HepG2 (cell line): ENCODE data around the gene COX6B1. TPM values are rescaled to one million over a fixed set of nuclear protein-coding genes. Genes with fewer than 3 reads are reported as not detected.

ENCODE experiments used
- HOXA5 ChIP-seq: sonication (generic); formaldehyde crosslinking; IDR thresholded peaks from 2 replicates; pipeline ENCODE4 v1.4.0; 2020; ENCODE audit warnings: missing genetic modification reagents
- HOXD1 ChIP-seq: sonication (generic); formaldehyde crosslinking; IDR thresholded peaks from 2 replicates; pipeline ENCODE4 v1.5.0; 2020; ENCODE audit warnings: missing genetic modification reagents
- PRPF4 ChIP-seq: fragments of 200-400 bp; formaldehyde crosslinking; IDR thresholded peaks from 2 replicates; pipeline ENCODE4 v1.6.1; 2016; ENCODE audit warnings: low read length, low read depth; ENCODE audit not compliant: poor library complexity, severe bottlenecking
- ZNF556 ChIP-seq: sonication (generic); formaldehyde crosslinking; IDR thresholded peaks from 2 replicates; pipeline ENCODE4 v1.4.0; 2020; ENCODE audit warnings: mild to moderate bottlenecking, missing genetic modification reagents, borderline replicate concordance
- ZNF557 ChIP-seq: sonication (generic); formaldehyde crosslinking; IDR thresholded peaks from 2 replicates; pipeline ENCODE4 v1.4.0; 2020; ENCODE audit warnings: missing genetic modification reagents
- ZNF879 ChIP-seq: sonication (generic); formaldehyde crosslinking; IDR thresholded peaks from 2 replicates; pipeline ENCODE4 v1.8.1; 2023; ENCODE audit warnings: missing genetic modification reagents
- polyA plus RNA-seq, 8 experiments: library from polyadenylated mRNA; depleted of rRNA in 3 of 8; stranded (reverse) in 7 of 8; unstranded in 1 of 8; fragments of >200 nt; fragmentation: Illumina TruSeq in 4 of 8; extraction: Trizol in 4 of 8; gene quantifications; 2 replicates each; pipeline versions ENCODE4 v1.2.1 to v1.2.3, GENCODE V29; 2011 to 2016; ENCODE audit warnings: low read depth in 4 of 8, missing spikeins in 1 of 8, mixed read lengths in 1 of 8; ENCODE audit not compliant: insufficient read depth in 1 of 8
- total RNA-seq, 5 experiments: library from RNA; depleted of rRNA; stranded (reverse); fragments of >200 nt; fragmentation: Illumina TruSeq; extraction: Trizol; gene quantifications; 2 replicates each; pipeline ENCODE4 v1.2.3, GENCODE V29; 2016; ENCODE audit warnings: low read depth in 1 of 5
- TF ChIP-seq, protein P1 (sequence below), 2 experiments: sonication (generic) in 1 of 2; formaldehyde crosslinking in 1 of 2; IDR thresholded peaks; 2 replicates each; pipeline versions ENCODE4 v1.6.1 to v1.9.0; 2014 to 2022; ENCODE audit warnings: antibody characterized with exemption in 1 of 2, borderline replicate concordance in 1 of 2, inconsistent platforms in 1 of 2, low read depth in 1 of 2, missing genetic modification reagents in 1 of 2
- TF ChIP-seq, protein P2 (sequence below): sonication (generic); formaldehyde crosslinking; IDR thresholded peaks from 2 replicates; pipeline ENCODE4 v1.5.0; 2020; ENCODE audit warnings: missing genetic modification reagents
- TF ChIP-seq, protein P3 (sequence below): sonication (generic); formaldehyde crosslinking; IDR thresholded peaks from 2 replicates; pipeline ENCODE4 v1.8.1; 2023; ENCODE audit warnings: missing genetic modification reagents, inconsistent platforms, borderline replicate concordance
- TF ChIP-seq, protein P4 (sequence below): sonication (generic); formaldehyde crosslinking; IDR thresholded peaks from 2 replicates; pipeline ENCODE4 v1.4.0; 2020; ENCODE audit warnings: missing genetic modification reagents
- TF ChIP-seq, protein P5 (sequence below): sonication (generic); formaldehyde crosslinking; IDR thresholded peaks from 2 replicates; pipeline ENCODE4 v1.5.1; 2020; ENCODE audit warnings: missing genetic modification reagents, mild to moderate bottlenecking, borderline replicate concordance

COX6B1 gene
- total and polyA plus RNA-seq, 2 of the 13 experiments (the other 11 are each of a cell fraction or from before 2014, with no cell fraction given), result 481 to 487 TPM

DNA sequence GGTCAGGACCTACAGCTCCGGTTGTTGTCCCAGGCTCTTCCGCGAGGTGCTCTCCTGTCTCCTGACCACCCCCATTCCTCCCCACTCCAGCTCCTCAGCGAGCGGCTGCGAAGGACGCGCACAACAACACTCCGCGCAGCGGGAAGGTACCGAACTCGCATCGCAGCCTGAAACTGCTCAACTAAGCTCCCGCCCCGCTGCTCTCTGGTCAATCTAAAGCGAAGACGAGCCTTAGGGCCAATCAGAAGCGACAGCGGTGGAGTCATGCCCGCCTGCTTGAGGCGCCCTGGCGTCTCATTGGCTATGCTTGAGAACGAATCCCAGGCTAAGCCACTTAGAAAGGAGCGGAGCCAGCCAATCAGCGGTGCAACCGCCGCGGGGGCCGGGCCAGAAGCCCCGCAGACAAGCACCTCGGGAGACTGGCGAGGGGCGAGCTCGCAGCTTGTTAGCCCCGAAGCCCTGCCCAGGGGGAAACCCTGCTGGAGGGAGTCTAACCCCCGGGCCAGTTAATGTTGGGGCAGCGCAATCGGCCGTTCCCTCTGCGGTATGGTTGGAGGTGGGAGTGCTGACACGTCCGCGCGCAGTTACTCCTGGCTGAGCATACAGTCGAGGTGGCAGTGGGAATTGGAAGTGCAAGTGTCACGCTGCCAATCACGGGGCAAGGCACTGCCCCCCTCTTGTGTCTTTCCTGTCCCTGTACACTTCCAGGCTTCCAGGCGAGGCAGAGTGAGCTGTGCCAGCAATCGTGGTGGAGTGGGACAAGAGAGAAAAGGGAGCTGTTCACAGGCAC lies 54.3 kb downstream of the COX6B1 start (continued):
- TF ChIP-seq, protein P1, sequence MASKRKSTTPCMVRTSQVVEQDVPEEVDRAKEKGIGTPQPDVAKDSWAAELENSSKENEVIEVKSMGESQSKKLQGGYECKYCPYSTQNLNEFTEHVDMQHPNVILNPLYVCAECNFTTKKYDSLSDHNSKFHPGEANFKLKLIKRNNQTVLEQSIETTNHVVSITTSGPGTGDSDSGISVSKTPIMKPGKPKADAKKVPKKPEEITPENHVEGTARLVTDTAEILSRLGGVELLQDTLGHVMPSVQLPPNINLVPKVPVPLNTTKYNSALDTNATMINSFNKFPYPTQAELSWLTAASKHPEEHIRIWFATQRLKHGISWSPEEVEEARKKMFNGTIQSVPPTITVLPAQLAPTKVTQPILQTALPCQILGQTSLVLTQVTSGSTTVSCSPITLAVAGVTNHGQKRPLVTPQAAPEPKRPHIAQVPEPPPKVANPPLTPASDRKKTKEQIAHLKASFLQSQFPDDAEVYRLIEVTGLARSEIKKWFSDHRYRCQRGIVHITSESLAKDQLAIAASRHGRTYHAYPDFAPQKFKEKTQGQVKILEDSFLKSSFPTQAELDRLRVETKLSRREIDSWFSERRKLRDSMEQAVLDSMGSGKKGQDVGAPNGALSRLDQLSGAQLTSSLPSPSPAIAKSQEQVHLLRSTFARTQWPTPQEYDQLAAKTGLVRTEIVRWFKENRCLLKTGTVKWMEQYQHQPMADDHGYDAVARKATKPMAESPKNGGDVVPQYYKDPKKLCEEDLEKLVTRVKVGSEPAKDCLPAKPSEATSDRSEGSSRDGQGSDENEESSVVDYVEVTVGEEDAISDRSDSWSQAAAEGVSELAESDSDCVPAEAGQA (IDR thresholded peaks at IDR 0.05; ENCODE audit: low read depth), result no peak
- TF ChIP-seq, protein P1 (CRISPR knock-in tag; IDR thresholded peaks at IDR 0.05; ENCODE audit: borderline replicate concordance), result no peak
- TF ChIP-seq, protein P2, sequence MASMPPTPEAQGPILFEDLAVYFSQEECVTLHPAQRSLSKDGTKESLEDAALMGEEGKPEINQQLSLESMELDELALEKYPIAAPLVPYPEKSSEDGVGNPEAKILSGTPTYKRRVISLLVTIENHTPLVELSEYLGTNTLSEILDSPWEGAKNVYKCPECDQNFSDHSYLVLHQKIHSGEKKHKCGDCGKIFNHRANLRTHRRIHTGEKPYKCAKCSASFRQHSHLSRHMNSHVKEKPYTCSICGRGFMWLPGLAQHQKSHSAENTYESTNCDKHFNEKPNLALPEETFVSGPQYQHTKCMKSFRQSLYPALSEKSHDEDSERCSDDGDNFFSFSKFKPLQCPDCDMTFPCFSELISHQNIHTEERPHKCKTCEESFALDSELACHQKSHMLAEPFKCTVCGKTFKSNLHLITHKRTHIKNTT (CRISPR knock-in tag), result no peak
- TF ChIP-seq, protein P3, sequence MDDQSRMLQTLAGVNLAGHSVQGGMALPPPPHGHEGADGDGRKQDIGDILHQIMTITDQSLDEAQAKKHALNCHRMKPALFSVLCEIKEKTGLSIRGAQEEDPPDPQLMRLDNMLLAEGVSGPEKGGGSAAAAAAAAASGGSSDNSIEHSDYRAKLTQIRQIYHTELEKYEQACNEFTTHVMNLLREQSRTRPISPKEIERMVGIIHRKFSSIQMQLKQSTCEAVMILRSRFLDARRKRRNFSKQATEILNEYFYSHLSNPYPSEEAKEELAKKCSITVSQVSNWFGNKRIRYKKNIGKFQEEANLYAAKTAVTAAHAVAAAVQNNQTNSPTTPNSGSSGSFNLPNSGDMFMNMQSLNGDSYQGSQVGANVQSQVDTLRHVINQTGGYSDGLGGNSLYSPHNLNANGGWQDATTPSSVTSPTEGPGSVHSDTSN (CRISPR knock-in tag), result peak; percentile 89; the same call in 1 of the 2 replicates
- TF ChIP-seq ZNF879 (CRISPR knock-in tag) (no peak), HOXA5 (CRISPR knock-in tag) (no peak), PRPF4 (no peak), HOXD1 (CRISPR knock-in tag) (0 out of 2 replicates have a peak, but pooled peaks have one; percentile 72), ZNF556 (peak; percentile 24; the same call in 1 of the 2 replicates), ZNF557 (CRISPR knock-in tag) (0 out of 2 replicates have a peak, but pooled peaks have one; percentile 33)
- TF ChIP-seq, protein P4, sequence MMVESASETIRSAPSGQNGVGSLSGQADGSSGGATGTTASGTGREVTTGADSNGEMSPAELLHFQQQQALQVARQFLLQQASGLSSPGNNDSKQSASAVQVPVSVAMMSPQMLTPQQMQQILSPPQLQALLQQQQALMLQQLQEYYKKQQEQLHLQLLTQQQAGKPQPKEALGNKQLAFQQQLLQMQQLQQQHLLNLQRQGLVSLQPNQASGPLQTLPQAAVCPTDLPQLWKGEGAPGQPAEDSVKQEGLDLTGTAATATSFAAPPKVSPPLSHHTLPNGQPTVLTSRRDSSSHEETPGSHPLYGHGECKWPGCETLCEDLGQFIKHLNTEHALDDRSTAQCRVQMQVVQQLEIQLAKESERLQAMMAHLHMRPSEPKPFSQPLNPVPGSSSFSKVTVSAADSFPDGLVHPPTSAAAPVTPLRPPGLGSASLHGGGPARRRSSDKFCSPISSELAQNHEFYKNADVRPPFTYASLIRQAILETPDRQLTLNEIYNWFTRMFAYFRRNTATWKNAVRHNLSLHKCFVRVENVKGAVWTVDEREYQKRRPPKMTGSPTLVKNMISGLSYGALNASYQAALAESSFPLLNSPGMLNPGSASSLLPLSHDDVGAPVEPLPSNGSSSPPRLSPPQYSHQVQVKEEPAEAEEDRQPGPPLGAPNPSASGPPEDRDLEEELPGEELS (CRISPR knock-in tag), result 0 out of 2 replicates have a peak, but pooled peaks have one; percentile 28
- TF ChIP-seq, protein P5, sequence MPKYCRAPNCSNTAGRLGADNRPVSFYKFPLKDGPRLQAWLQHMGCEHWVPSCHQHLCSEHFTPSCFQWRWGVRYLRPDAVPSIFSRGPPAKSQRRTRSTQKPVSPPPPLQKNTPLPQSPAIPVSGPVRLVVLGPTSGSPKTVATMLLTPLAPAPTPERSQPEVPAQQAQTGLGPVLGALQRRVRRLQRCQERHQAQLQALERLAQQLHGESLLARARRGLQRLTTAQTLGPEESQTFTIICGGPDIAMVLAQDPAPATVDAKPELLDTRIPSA (CRISPR knock-in tag), result no peak
